Dedifferentiated amniotic fluid mesenchymal stem cell (primary cell): ENCODE measurements around the gene DMRTC1B.
"Not testable (repeated sequence)": the region's sequence is repeated elsewhere in the genome, so short reads cannot be mapped to it uniquely, and the experiment has no call there.

Experiments used
- DNase-seq: peaks from one replicate; pipeline ENCODE4 v3.0.0-alpha.2; 2016; ENCODE audit errors: extremely low spot score

DMRTC1B gene

GRCh38 chrX:72776653-72777466, at the start of gene DMRTC1B:
DMRTC1B (plus strand) TSS chrX:72776890; CDS start chrX:72845136, 68,246 bp downstream.
- DNase-seq: not testable (repeated sequence)

GRCh38 chrX:72727846-72728245, 48.8 kb upstream of the DMRTC1B start:
- DNase-seq: no peak

- DNase-seq: not testable (repeated sequence)
Observed at GRCh38 chrX:72733636-72734035, 43.1 kb upstream of the DMRTC1B start.

- DNase-seq: no peak
Observed at GRCh38 chrX:72735561-72735960, 41.1 kb upstream of the DMRTC1B start.

GRCh38 chrX:72745546-72745945, 31.1 kb upstream of the DMRTC1B start:
- DNase-seq: not testable (repeated sequence)

GRCh38 chrX:72748545-72748944, 28.1 kb upstream of the DMRTC1B start:
- DNase-seq: not testable (repeated sequence)

- DNase-seq: not testable (repeated sequence)
Observed at GRCh38 chrX:72760454-72760853, 16.2 kb upstream of the DMRTC1B start.

- DNase-seq: not testable (repeated sequence)
Observed at GRCh38 chrX:72777467-72777790, 739 bp downstream of the DMRTC1B start.

- DNase-seq: not testable (repeated sequence)
Observed at GRCh38 chrX:72778146-72778545, 1.5 kb downstream of the DMRTC1B start.

- not testable (repeated sequence) for DNase-seq
Observed at GRCh38 chrX:72782560-72782959, 5.9 kb downstream of the DMRTC1B start, which contains the start of gene FAM236B. FAM236B (minus strand) TSS chrX:72782660; CDS start chrX:72782560, 100 bp downstream.

GRCh38 chrX:72783365-72783936, 6.8 kb downstream of the DMRTC1B start:
- DNase-seq: not testable (repeated sequence)

- not testable (repeated sequence) for DNase-seq
Observed at GRCh38 chrX:72783964-72784363, 7.3 kb downstream of the DMRTC1B start.

- not testable (repeated sequence) for DNase-seq
Observed at GRCh38 chrX:72788142-72788541, 11.5 kb downstream of the DMRTC1B start.

- DNase-seq: not testable (repeated sequence)
Observed at GRCh38 chrX:72790390-72790789, 13.7 kb downstream of the DMRTC1B start.

- not testable (repeated sequence) for DNase-seq
Observed at GRCh38 chrX:72808110-72808509, 31.4 kb downstream of the DMRTC1B start, which contains the start of gene FAM236D. FAM236D (minus strand) TSS chrX:72808210; CDS start chrX:72808110, 100 bp downstream.

- not testable (repeated sequence) for DNase-seq
Observed at GRCh38 chrX:72830701-72831100, 54.0 kb downstream of the DMRTC1B start.

GRCh38 chrX:72837532-72837931, 60.8 kb downstream of the DMRTC1B start:
- not testable (repeated sequence) for DNase-seq

GRCh38 chrX:72882898-72883297, 106.2 kb downstream of the DMRTC1B start:
- DNase-seq: not testable (repeated sequence)

GRCh38 chrX:72889740-72890139, 113.0 kb downstream of the DMRTC1B start:
- DNase-seq: not testable (repeated sequence)
